GM19035 (cell line): ENCODE measurements around the gene VTI1A.

Experiments used
- ATAC-seq: cut with Tn5 transposase; IDR thresholded peaks from one replicate; pipeline ENCODE4 v1.9.1; 2021; ENCODE audit not compliant: unreplicated experiment

VTI1A gene

GRCh38 chr10:112801004-112801403 is 354.0 kb downstream of the VTI1A start:
- ATAC-seq, result no peak

GRCh38 chr10:112801748-112802147 is 354.7 kb downstream of the VTI1A start:
- ATAC-seq, result no peak

GRCh38 chr10:112802411-112803022 is 355.5 kb downstream of the VTI1A start:
- ATAC-seq, result no peak

GRCh38 chr10:112803961-112804401 is 357.0 kb downstream of the VTI1A start:
- ATAC-seq, result no peak

- ATAC-seq, result no peak
Observed at GRCh38 chr10:112805254-112805590, 358.2 kb downstream of the VTI1A start.

- no peak for ATAC-seq
Observed at GRCh38 chr10:112805701-112806100, 358.7 kb downstream of the VTI1A start.

- ATAC-seq, result no peak
Observed at GRCh38 chr10:112807013-112807412, 360.0 kb downstream of the VTI1A start.

- no peak for ATAC-seq
Observed at GRCh38 chr10:112809736-112810135, 362.7 kb downstream of the VTI1A start.

GRCh38 chr10:112810711-112811151 is 363.7 kb downstream of the VTI1A start:
- ATAC-seq, result no peak

GRCh38 chr10:112811741-112812551 is 364.9 kb downstream of the VTI1A start:
- no peak for ATAC-seq

GRCh38 chr10:112812586-112812985 is 365.6 kb downstream of the VTI1A start:
- no peak for ATAC-seq

- no peak for ATAC-seq
Observed at GRCh38 chr10:112813866-112814591, 367.0 kb downstream of the VTI1A start.

GRCh38 chr10:112815269-112816032 is 368.4 kb downstream of the VTI1A start:
- ATAC-seq, result no peak

GRCh38 chr10:112816033-112816430 is 369.0 kb downstream of the VTI1A start:
- no peak for ATAC-seq

- no peak for ATAC-seq
Observed at GRCh38 chr10:112816891-112817290, 369.9 kb downstream of the VTI1A start.

GRCh38 chr10:112817981-112818777 is 371.2 kb downstream of the VTI1A start:
- no peak for ATAC-seq

GRCh38 chr10:112819231-112819630 is 372.2 kb downstream of the VTI1A start:
- ATAC-seq, result no peak

- ATAC-seq, result no peak
Observed at GRCh38 chr10:112820320-112820719, 373.3 kb downstream of the VTI1A start.

- no peak for ATAC-seq
Observed at GRCh38 chr10:112821038-112821437, 374.0 kb downstream of the VTI1A start.

- ATAC-seq, result no peak
Observed at GRCh38 chr10:112821663-112822062, 374.6 kb downstream of the VTI1A start.
